HG03135 (cell line): ENCODE measurements around the gene PHF24.
"Not testable (repeated sequence)": the region's sequence is repeated elsewhere in the genome, so short reads cannot be mapped to it uniquely, and the experiment has no call there.

Experiments
- ATAC-seq: cut with Tn5 transposase; IDR thresholded peaks from one replicate; pipeline ENCODE4 v1.9.1; 2021; ENCODE audit warnings: mild to moderate bottlenecking, moderate library complexity; ENCODE audit not compliant: unreplicated experiment

Gene PHF24

DNA sequence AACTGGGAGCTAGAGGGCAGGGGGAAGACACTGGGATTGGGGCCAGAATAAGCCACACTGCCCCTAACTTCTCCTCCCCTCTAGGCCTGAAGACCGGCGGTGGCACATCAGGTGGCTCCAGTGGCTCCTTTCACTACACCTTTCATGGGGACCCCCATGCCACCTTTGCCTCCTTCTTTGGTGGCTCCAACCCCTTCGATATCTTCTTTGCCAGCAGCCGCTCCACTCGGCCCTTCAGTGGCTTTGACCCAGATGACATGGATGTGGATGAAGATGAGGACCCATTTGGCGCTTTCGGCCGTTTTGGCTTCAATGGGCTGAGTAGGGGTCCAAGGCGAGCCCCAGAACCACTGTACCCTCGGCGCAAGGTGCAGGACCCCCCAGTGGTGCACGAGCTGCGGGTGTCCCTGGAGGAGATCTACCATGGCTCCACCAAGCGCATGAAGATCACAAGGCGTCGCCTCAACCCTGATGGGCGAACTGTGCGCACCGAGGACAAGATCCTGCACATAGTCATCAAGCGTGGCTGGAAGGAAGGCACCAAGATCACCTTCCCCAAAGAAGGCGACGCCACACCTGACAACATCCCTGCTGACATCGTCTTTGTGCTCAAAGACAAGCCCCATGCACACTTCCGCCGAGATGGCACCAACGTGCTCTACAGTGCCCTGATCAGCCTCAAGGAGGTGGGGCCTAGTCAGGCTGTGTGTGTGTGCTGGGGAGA lies 38.3 kb downstream of the PHF24 start:
- no peak for ATAC-seq

DNA sequence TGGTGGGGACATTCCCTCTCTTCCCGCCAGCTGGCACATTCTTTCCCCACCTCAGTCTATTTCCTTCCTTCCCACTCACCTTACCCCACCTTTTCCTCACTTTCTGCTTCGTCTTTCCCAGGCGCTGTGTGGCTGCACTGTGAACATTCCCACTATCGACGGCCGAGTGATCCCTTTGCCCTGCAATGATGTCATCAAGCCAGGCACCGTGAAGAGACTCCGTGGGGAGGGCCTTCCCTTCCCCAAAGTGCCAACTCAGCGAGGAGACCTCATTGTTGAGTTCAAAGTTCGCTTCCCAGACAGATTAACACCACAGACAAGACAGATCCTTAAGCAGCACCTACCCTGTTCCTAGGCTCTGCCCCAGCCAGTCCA lies 38.8 kb downstream of the PHF24 start:
- no peak for ATAC-seq

DNA sequence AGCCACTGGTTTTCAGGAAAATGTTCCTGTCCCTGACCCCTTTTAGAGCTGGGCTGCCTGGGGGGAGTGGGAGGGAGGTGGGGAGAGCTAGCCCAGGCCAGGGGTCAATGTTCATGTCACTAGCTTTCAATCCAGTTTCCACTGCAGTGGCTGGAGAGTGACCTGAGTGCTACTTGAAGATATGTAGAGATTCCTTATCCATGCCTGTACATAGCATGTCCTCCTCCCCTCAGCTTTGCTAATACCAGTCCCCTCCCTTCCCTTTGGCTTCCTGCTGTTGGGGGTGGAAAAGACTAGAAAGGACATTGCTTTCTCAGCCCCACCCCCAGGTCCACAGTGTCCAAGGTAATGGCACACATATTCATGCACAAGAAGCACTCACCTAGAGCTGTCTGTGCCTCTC lies 39.3 kb downstream of the PHF24 start:
- ATAC-seq, result no peak

DNA sequence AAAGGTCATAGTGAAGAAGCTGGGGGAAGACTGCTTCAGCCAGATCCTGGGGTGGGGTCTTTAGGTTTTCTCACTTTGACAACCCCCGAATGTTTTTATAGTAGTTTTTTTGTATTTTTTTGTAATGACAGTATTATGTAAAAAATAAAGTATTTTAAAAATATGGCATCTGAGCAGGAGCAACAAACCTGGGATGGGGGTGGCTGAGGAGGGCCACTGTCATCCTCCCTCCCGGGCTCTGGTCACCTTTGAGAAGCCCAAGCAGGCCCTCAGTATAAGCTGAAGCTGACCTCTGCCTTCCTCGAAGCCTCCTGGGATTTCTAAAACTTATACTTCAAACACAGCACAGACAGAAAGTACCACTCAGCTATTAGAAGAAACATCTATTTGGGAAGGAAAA lies 40.2 kb downstream of the PHF24 start:
- no peak for ATAC-seq

DNA sequence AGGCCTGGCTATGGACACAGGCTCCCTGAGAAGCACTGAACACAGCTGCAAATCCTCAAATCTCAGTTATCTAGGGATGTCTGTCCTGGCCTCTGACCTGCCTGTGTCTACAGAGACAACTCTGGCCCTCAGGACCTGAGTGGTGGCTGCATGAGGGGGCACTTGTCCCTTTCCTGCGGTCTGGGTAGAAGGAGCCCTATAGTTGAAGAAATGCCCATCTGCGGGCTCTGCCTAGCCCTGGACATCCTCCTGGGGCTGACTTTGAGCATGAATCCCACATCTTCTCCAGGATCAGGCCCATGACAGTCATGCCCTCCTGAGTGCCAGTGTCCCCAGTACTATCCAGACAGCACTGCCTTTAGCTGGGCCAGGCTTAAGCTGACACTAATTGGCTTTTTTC lies 41.5 kb downstream of the PHF24 start:
- no peak for ATAC-seq

DNA sequence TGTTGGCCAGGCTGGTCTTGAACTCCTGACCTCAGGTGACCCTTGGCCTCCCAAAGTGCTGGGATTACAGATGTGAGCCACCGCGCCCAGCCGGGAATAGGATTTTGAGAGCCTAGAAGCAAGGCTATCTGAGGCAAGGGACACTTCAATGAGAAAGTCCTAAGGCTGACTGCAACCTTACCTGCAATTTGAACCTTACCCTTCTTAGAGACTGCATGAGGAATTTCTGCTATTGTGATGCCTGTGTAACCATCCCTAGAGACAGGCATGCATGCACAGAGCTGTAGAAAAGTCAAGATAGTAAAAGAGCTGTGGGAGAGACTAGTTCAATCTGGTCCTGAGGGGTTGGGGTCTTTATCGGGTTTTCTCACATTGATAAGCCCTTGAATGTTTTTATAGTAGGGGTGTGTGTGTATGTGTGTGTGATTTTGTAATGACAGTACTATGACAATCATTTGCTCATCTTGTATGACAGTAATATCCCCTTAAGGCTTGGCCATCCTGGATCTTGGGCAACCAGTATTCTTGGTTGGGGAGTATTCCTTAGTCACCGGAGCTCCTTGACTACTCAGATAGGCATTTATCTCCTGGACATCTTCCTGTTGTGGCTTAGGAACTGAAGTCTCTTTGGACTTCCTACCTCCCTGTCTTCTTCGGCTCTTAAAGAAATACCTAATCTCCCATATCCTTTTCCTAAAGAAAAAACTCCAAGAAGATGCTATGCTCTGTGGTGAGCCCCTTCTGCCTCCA lies 42.6 kb downstream of the PHF24 start:
- ATAC-seq, result no peak

DNA sequence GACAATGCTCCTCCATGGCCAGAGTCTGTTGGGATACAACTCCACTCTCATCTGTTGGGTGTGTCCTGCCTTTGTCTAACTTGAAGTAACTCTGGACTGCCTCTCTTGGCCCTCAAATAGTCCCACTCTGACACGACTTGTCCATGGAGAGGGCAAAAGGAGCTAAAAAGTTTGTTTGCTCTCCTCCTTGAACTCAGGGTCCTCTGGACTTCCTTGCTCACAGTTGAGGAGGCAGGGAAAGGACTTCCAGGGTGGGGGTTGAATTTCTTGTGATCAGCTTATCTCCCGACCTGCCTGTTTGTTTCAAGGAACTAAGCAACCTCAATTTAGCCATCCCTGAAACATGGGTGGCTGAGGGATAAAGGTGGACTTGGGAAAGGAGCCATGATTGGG lies 43.2 kb downstream of the PHF24 start:
- ATAC-seq, result no peak

DNA sequence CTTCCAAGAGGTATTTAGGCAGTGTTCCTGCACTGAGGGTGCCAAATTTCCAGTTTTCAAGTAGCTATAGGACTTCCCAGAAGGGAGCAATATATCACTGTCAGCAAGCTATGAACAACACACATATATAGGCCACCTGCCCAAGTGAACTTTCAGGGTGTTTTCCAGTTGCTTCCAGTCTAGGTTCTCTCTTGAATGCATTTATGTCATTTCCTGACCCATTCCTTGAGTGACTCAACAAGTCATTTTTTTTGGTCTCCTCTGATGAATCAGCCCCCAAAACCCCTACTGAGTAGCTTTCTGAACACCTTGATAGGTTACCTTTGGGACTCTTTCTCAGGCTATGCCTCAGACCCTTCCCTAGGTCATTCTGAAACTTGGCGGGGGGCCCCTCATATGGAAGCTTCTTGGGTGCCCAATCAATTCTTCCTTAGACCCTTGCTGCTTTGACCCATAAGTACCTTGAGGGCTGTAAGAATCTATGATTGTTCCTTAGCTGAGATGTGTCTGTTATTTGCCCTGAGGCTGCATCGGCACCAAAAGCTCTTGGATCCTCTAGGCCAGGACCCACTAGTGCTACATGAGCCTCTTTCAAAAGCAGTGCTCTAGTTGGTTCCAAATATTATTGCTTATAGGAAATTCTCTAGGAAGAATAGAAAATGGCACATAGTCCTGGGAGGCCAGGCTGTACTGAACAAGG lies 43.9 kb downstream of the PHF24 start:
- ATAC-seq, result no peak

DNA sequence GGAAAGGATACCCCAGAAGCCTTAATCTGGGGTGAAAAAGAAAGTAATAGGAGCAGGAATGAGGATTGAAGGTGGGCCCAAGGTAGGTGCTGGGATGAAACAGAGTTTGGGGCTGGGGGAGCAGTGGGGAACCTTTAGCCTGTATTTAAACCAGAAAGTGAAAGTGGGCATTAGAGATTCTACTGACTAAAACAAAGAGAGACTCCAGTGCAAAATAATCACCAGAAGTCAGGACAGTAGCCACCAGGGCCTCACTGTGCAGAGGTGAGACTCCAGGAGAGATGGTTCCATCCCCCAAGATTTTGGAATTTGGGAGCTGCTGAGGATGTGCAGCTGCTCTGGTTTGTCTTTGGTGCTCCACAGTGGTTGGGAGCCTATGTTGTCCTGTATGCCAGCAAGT lies 44.5 kb downstream of the PHF24 start:
- ATAC-seq, result no peak

DNA sequence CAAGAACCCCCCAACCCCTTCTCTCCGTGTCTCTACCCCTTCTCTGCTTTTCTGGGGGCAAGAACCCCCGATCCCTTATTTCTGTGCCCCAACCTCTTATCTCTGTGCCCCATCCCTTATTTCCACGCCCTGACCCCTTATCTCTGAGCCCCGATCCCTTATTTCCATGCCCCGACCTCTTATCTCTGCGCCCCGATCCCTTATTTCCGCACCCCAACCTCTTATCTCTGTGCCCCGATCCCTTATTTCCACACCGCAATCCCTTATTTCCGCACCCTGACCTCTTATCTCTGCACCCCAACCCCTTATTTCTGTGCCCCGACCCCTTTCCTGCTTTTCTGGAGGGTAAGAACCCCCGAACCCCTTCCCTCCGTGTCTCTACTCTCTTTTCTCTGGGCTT lies 46.2 kb downstream of the PHF24 start:
- not testable (repeated sequence) for ATAC-seq

DNA sequence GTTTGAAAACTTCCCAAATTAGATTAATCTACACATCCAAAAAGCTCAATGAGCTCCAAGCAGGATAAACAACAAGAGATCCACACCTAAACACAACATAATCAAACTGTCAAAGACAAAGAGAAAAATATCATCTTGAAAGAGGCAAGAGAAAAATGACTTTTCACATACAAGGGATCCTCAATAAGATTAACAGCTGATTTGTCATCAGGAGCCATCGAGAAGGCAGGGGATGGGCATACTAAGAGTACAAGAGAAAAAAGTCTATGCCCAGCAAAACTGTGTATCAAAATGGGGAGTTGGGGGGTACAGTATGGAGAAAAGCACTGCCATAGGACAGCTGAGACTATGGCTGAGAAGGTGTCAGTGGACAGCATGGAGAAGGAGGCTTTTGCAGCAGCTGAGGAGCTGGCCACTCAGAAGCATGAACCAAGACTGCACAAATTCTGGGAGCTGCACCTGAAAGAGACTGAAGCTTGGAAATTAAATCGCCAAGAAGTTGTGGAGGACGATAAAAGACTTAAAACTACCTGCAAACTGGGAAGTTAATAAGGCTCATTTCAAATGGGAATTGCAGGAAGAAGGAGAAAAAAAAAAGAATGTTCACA lies 52.4 kb downstream of the PHF24 start:
- ATAC-seq, result no peak

DNA sequence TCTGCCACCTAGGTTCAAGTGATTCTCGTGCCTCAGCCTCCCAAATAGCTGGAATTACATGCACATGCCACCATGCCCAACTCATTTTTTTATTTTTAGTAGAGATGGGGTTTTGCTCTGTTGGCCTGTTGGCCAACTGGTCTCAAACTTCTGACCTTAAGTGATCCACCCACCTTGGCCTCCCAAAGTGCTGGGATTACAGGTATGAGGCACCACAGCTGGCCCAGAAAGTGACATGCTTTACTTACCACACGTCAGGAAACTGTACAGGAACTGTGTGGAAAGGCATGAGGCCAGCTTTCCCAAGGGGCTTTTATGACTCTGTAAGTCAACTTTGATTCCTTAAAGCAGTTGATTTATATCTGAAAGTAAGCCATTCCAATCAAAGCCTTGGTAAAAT lies 56.4 kb downstream of the PHF24 start:
- no peak for ATAC-seq

DNA sequence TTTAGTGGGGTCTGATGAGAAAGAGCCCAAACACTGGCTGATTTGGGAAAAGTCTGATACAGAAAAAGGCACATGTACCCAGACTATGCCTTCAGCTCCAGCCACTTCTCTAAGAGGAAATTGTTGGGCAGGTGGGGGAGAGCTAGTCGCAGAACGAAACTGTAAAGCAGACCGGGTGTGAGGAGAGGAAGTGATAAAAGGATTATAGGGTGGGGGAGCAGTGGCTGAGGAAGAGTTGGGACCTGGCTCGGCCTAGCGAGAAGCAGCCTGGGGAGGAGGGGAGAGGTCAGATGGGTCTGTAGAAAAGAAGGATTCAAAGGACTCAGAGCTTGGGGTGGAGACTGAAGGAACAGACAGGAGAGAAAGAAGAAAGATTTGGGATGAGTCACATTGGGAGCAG lies 65.4 kb downstream of the PHF24 start:
- ATAC-seq, result not testable (repeated sequence)

DNA sequence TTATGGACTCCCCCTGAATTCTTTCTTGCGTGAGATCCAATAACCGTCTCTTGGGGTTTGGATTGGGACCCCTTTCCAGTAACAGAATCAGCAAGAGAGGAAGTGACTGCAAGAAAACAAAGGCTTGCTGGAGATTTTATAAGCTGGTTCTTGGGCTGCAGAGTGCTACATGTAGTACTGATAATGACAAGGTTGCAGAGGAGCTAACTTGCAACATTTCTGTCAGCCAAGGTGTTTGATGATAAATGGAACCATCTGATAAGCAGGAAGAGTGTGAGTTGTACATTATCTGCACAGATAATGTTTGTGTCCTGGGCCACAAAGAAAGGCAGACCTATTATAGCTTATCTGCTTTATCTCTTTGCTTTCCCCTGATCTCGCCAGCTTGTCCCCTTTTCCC lies 68.6 kb downstream of the PHF24 start:
- no peak for ATAC-seq

DNA sequence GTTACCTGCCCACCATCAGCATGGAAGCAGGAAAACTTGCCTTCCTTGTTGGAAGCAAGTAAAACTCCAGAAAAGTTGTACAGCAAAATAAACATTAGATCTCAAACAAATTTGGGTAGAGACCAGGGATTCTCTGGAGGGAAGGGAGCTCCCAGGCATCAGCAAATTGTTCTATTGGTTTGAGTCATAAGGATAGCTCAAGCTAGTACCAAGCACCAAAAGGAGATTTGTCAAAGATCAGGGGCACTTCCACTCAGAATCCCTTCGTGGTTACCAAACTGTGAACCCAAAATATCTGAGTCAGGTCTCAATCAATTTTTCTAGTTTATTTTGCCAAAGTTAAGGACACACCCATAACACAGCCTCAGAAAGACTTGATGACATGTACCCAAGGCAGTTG lies 69.3 kb downstream of the PHF24 start:
- no peak for ATAC-seq

DNA sequence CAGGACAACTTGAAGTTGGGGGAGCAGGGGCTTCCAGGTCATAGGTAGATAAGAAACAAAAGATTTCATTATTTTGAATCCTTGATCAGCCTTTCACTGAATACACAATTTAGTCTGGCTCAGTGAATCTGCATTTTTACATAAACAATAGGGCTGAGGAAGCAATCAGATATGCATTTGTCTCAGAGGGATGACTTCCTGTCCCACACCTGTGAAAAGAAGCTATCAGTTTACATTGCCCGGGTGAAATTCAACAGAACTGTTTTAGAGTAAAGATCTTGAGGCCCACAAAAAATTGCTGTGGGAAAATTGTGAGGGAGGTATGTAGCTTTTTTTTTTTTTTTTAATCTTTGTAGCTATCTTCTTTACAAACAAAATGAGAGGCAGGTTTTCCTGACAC lies 69.8 kb downstream of the PHF24 start:
- ATAC-seq, result no peak

DNA sequence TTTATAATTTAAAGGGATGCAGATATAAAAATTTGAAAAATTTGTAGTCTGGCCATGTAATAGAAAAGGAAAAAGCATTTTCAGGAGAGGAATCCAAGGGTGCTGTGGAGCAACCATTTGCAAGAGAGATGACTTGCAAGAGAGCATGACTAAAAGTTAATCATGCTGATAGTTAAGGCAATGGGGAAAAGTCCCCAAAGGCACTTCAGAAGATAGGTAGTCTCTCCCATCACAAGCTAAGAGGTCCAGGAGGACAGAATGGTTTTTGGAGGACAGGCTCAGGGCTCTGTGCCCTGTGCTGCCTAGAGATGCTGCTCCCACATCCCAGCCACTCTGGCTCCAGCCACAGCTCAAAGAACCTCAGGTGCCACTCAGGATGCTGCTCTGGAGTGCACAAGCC lies 70.3 kb downstream of the PHF24 start:
- no peak for ATAC-seq

DNA sequence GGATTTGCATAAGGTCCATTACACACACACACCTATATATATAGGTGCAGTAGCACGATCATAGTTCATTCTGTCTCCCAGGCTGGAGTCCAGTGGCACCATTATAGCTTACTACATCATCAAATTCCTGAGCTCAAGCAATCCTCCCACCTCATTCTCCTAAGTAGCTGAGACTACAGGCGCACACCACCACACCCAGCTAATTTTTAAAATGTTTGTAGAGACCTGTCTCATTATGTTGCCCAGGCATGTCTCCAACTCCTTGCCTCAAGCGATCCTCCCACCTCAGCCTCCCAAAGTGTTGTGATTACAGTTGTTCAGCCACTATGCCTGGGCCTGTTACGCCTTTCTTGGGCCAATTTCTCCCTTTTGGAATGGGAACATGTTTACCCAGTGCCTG lies 71.2 kb downstream of the PHF24 start:
- ATAC-seq, result no peak

DNA sequence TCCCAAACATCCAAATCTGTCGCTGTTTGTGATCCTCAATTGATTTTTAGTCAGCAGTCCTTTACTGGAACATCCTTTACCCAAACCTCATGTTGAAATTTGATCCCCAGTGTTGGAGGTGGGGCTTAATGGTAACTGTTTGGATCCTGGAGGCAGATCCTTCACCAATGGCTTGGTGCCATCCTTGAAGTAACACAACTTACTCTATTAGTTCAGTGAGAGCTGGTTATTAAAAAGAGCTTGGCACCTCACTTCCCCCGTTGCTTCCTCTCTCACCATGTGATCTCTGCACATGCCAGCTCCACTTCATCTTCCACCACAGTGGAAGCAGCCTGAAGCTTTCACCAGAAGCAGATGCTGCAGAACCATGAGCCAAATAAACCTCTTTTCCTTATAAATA lies 71.8 kb downstream of the PHF24 start:
- no peak for ATAC-seq
